Tibial artery (tissue), 4 donors: ENCODE results near the gene ZER1.

Experiments used
- DNase-seq, 2 donors: peaks; one replicate each; pipeline ENCODE4 v3.0.0-alpha.2; 2019
- H3K27ac ChIP-seq, 2 donors: fragments of 200-600 bp; sonication (generic) in 1 of 2; 1 replicate in 1 of 2; 2 replicates in 1 of 2; pipeline ENCODE4 v1.5.1; 2018 to 2019; ENCODE audit warnings: mild to moderate bottlenecking in 1 of 2
- H3K27me3 ChIP-seq, 2 donors: fragments of 200-600 bp; sonication (generic) in 1 of 2; one replicate each; pipeline versions ENCODE4 v1.5.1 to v1.6.0; 2016 to 2019
- H3K36me3 ChIP-seq, 3 donors: fragments of 200-600 bp; sonication (generic) in 2 of 3; one replicate each; pipeline ENCODE4 v1.5.1; 2016 to 2019; ENCODE audit warnings: mild to moderate bottlenecking in 2 of 3
- H3K4me1 ChIP-seq, 4 donors: fragments of 200-600 bp; sonication (generic) in 2 of 4; 1 replicate in 3 of 4; 2 replicates in 1 of 4; pipeline ENCODE4 v1.5.1; 2016 to 2019
- H3K4me3 ChIP-seq, 2 donors: fragments of 200-600 bp; sonication (generic) in 1 of 2; 1 replicate in 1 of 2; 2 replicates in 1 of 2; pipeline ENCODE4 v1.5.1; 2018 to 2019; ENCODE audit warnings: mild to moderate bottlenecking in 2 of 2
- H3K9me3 ChIP-seq, 3 donors: fragments of 200-600 bp; sonication (generic) in 1 of 3; one replicate each; pipeline ENCODE4 v1.5.1; 2016 to 2019
- CTCF ChIP-seq, 2 experiments: fragments of 200-600 bp in 1 of 2; fragments of 450-650 bp in 1 of 2; IDR thresholded peaks; one replicate each; pipeline ENCODE4 v1.5.1; 2017 to 2019; ENCODE audit warnings: antibody characterized with exemption in 2 of 2, mild to moderate bottlenecking in 1 of 2, moderate library complexity in 1 of 2
- intact Hi-C: fragments of 100-400 bp; cut with DNase I; formaldehyde crosslinking; loops from one replicate; pipeline ENCODE4 v1.15.0; 2023; ENCODE audit warnings: low total_unique reads

Gene ZER1

DNA sequence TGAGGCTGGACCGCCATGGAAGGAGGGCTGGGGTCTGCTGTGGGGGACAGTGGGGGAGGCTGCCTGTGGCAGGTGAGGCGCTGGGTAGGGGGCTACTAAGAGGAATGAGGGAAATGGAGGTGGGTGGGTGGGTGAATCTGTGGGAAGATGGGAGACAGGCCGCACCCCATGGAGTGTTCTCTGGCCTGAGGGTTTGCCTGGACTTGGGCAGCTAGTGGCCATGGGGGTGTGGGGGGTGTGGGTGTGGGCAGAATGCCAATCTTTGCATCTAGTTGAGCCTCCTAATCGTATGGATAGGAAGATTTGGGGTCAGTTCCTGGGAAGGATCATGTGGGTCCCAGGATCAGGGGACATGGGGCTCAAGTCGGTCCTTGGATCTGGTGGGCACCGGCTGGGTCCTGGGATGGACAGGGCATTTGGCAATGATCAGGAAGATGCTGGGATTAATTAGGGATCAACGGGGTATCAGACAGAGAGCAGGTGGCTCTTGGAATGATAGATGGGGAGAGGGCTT lies 48.3 kb downstream of the ZER1 start:
- H3K27me3 ChIP-seq: no peaks in the 10 kb centered on the region
- intact Hi-C loops: no loop called here
- peak overlapping the region; percentile 59 to 80 for H3K4me3 ChIP-seq
- H3K27ac ChIP-seq: peak overlapping the region; percentile 79 to 91
- no peaks in the 10 kb centered on the region for H3K9me3 ChIP-seq
- no peak for DNase-seq
- H3K4me1 ChIP-seq: peaks cover 0 to 19% (median 10%) of the 10 kb centered on the region in 4 donors
- TF ChIP-seq CTCF (IDR thresholded peaks at IDR 0.05): no peak
- H3K36me3 ChIP-seq: peaks cover 0 to 28% (median 8%) of the 10 kb centered on the region in 3 donors

DNA sequence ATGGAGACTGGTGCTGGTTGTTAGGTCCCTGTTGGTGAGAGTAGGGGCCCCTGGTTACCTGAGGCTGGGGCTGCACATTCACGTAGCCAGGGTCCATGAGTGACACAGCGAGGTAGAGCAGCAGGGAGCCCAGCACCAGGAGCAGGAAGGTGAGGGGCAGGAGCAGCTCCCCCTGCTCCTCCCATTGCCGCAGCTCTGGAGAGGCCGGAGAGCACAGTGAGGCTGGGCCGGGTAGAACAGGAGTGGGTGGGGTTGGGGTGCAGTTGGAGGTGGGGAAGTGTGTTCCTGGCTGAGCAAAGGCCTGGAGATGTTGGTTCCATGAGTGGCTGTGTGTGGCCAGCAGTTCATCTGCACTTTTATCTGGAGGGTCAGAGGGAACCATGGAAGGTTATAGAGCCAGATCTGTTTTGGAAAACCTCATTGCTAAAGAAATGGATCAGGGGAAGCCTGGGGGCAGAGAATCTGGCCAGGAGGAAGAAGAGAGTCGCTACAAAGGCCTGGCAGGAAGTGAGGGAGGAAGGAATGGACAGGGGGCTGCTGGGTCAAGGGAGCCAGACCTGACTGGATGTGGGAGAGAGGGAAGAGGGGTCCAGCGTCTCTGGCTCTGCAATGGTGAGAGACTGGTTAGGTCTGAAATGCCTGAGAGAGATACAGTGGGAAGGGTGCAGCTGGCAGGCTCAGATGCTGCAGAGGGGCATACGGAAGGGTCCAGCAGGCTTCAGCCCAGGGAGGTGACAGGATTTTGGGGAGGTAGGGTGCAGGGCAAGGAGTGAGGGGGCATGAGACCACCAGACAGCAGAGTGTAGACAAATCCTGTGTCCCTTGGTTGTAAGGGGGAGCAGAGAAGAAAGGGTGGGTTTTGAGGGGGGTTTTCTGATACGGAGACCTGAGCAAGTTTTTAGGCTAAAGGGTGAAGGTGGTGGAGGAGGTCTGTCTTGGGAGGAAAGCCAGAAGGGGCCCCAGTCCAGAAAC lies 49.1 kb downstream of the ZER1 start:
- intact Hi-C loops: no loop called here
- TF ChIP-seq CTCF (IDR thresholded peaks at IDR 0.05): no peak
- Histone ChIP-seq H3K27ac (peak overlapping the region; percentile 79 to 91), H3K27me3 (no peaks in the 10 kb centered on the region), H3K9me3 (no peaks in the 10 kb centered on the region), H3K4me3 (no peak overlapping the region), H3K4me1 (peaks cover 0 to 19% (median 10%) of the 10 kb centered on the region in 4 donors), H3K36me3 (peaks cover 0 to 28% (median 8%) of the 10 kb centered on the region in 3 donors)
- DNase-seq: no peak

- Histone ChIP-seq H3K4me1 (peaks cover 0 to 19% (median 10%) of the 10 kb centered on the region in 4 donors), H3K27me3 (no peaks in the 10 kb centered on the region), H3K4me3 (no peak overlapping the region), H3K9me3 (no peaks in the 10 kb centered on the region), H3K36me3 (peaks cover 0 to 28% (median 8%) of the 10 kb centered on the region in 3 donors), H3K27ac (no peak overlapping the region)
- TF ChIP-seq CTCF (IDR thresholded peaks at IDR 0.05): no peak
- intact Hi-C loops: no loop called here
- no peak for DNase-seq
Measured at GRCh38 chr9:128721487-128722010, 50.2 kb downstream of the ZER1 start.

DNA sequence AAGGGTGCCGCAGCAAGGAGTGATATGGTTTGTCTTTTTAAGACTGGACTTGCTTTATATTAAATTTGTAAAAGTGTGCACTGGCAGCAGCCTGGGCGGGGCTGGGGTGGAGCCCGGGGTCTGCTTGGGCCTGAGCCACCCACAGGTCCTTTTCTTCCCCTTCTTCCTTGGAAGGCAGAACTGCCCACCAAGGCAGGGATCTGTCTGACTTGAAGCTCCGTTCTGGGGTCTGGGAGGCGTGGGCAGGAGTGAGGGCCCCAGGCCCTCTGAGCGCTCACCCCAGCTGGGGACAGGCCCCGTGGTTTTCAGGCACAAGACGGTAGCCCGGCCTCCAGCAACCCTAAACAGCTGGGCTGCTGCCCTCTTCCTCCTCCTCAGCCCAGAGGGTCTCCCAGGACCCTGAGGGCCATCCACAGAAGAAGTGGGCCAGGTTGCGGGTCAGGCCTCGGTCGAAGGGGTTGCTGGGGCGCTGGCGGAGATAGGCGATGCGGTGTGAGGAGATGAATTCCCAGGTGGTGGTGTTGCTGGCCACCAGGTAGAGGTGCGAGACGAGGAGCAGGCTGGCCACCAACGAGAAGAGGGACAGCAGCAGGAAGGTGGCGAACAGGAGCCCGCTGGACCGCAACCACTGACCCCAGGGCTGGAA lies 50.8 kb downstream of the ZER1 start:
- Histone ChIP-seq H3K36me3 (peaks cover 0 to 28% (median 8%) of the 10 kb centered on the region in 3 donors), H3K4me3 (no peak overlapping the region), H3K4me1 (peaks cover 0 to 19% (median 10%) of the 10 kb centered on the region in 4 donors), H3K27ac (no peak overlapping the region), H3K27me3 (no peaks in the 10 kb centered on the region), H3K9me3 (no peaks in the 10 kb centered on the region)
- intact Hi-C loops: no loop called here
- TF ChIP-seq CTCF (IDR thresholded peaks at IDR 0.05): no peak
- no peak for DNase-seq

GRCh38 chr9:128719919-128720605 lies 51.7 kb downstream of the ZER1 start:
- no peak for TF ChIP-seq CTCF (IDR thresholded peaks at IDR 0.05)
- H3K27ac ChIP-seq: no peak overlapping the region
- H3K36me3 ChIP-seq: peaks cover 0 to 28% (median 8%) of the 10 kb centered on the region in 3 donors
- H3K4me1 ChIP-seq: peaks cover 0 to 19% (median 10%) of the 10 kb centered on the region in 4 donors
- no peaks in the 10 kb centered on the region for H3K9me3 ChIP-seq
- intact Hi-C loops: no loop called here
- DNase-seq: no peak
- no peak overlapping the region for H3K4me3 ChIP-seq
- no peaks in the 10 kb centered on the region for H3K27me3 ChIP-seq
